Glomerular endothelial cell (primary cell): ENCODE data around the gene EPB41L2. TPM values are rescaled to one million over a fixed set of nuclear protein-coding genes. Genes with fewer than 3 reads are reported as not detected.

Experiments
- DNase-seq: peaks from one replicate; pipeline ENCODE4 v3.0.0-alpha.2; 2011; ENCODE audit warnings: low read depth, low spot score; ENCODE audit errors: extremely low read depth
- total RNA-seq: library from RNA; depleted of rRNA; stranded (reverse); fragments of >200 nt; gene quantifications from 2 replicates; pipeline ENCODE4 v1.2.3, GENCODE V29; 2015

EPB41L2 gene
- total RNA-seq, 1 donor from 2014 or later = 91.5 TPM

DNA sequence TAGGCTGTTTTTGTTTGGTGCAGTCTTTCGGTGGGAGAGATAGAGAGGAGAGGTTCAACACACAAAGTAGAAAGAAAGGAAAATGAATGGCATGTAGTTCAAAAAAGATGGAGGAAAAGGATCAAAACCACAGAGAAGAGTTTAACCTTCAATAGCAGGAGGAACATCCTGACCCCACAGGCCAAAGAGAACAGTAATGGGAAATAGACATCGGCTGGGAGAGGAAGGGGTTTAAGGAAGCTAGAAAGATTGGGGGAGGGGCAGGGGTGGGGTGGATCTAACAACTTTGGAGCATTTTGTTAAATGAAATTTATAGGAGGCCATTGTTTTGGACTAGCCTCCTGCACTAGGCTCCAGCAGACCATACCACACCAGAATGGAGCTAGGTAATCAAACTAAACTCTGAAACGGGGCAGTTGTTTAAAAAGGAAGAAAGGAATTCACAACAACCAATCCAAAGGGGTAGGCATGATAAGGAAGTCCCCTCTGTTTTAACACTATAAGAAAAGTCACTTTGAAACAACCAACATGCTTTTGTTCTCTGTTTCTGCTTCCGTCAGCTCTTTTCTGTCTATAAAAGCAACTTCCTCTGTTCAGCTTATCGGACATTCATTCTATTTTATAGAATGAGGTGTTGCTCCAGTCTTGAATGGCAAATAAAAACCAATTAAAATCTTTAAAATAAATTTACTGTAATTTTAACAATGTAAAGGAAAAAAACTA, 82.6 kb downstream of the EPB41L2 start:
- no peak for DNase-seq

DNA sequence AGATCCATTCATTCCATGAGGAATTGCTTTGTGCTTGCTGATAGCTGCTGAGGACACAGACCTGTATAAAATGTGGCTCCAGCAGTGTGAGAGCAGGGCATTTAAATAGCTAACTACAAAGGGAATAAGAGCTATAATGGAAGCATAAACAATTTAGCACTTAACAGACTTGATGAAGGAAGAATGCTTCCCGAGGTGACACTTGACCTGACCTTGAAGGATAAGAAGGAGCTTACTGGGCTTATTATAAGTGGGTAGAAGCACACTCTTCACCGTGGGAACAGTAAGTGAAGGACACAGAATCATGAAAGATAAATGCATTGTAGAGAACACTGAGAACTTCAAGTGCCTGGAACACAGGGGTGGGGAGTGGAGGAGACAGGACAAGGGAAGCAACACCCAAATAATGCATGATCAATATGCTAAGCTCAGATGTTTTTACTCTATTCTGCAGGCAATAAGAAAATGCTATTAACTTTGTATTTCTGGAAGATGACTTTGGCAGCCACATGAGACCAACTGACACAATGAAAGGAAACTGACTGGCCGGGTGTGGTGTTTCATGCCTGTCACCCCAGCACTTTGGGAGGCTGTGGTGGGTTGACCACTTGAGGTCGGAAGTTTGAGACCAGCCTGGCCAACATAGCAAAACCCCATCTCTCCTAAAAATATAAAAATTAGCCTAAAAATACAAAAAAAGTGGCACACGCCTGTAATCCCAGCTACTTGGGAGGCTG, 84.2 kb downstream of the EPB41L2 start:
- no peak for DNase-seq

DNA sequence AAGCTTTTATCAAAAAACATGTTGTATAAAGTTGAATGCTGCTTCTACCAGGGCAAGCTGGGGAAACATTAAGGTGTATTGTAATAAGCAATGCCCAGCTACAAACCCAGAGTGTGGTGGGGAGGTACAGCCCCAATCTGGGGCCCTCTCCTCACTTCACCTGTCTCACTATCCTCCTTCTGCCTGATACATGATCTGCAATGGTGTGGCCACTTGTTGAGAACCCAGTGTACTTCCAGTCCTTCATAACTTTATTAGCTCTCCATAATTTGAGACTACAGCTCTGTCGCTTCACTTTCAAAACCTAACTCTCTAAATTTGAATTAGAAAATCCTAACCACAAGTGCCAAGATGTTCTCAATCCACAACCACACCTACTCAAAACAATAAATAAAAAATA, 84.9 kb downstream of the EPB41L2 start:
- no peak for DNase-seq

DNA sequence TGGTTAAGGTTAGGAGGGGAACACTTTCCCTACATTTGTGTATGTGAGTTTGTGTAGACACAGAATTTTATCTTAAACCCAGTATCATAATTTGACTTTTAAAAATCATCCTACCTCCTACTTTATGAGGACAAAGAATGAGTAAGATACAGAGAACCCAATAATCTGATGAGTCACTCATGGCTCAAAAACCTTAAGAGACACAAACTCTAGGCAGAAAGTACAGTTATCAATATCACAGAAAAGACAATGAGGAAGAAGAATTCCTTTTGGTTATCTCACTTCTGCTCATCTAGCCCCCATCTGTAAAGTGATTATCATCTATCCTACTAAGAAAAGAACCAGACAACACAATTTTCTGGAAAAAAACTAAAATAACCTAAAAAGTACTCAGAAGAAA, 87.7 kb downstream of the EPB41L2 start:
- no peak for DNase-seq

DNA sequence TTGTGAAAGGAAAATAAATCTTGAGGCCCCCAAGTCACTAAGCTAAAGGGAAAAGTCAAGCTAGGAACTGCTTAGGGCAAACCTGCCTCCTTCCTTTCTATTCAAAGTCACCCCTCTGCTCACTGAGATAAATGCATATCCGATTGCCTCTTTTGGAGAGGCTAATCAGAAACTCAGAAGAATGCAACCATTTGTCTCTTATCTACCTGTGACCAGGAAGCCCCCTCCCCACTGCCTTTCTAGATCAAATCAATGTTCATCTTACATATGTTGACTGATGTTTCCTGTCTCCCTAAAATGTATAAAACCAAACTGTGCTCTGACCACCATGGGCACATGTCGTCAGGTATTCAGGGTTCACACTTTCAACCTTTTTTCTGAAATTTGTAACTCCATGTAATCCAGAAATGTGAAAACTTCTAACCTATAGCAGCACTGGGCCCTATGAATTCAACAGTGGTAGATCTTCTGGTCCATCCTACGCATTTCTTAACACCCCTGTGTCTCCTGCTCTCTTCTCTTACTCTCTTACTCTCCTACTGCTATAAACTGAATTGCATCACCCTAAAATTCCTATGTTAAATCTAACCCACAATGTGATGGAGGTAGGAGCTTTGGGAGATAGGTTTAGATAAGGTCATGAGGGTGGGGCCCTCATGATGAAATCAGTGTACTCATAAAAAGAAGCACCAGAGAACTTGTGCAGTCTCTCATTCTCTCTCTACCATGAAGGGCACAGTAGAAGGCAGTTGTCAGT, 89.3 kb downstream of the EPB41L2 start:
- DNase-seq = no peak

DNA sequence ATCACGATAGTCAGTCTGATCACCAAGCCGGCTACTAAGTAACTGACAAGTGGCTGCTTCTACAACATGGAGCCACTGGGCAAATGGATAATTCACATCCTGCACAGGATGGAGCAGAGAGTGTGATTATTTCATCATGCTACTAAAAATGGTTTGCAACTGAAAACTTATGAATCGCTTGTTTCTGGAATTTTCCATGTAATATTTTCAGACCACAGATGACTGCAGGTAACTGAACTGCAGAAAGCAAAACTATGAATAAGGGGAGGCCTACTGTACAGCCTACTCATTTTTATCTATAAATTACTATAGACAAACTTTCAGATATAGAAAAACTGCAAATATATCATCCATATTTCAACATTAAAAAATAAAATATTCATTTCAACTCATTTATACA, 91.5 kb downstream of the EPB41L2 start:
- DNase-seq = no peak

DNA sequence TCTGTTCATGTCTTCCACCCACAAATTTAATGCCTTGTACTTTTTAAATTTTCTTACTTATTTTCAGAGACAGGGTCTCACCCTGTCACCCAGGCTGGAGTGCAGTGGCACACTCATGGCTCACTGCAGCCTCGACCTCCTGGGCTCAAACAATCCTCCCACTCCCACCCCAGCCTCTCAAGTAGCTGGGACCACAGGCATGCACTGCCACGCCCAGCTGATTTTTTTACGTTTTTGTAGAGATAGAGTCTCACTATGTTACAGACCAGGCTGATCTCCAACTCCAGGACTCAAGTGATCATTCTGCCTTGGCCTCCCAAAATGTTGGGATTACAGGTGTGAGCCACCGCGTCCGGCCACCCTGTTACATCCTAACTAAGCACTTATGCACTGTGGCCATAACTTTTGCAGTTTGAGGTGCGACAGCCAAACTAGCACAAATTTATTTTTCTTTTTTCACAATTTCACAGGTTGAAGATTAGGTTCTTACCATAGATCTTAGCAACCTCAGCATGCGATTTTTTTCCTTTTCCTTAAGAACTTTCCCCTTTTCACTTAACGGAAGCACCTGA, 92.1 kb downstream of the EPB41L2 start:
- no peak for DNase-seq

DNA sequence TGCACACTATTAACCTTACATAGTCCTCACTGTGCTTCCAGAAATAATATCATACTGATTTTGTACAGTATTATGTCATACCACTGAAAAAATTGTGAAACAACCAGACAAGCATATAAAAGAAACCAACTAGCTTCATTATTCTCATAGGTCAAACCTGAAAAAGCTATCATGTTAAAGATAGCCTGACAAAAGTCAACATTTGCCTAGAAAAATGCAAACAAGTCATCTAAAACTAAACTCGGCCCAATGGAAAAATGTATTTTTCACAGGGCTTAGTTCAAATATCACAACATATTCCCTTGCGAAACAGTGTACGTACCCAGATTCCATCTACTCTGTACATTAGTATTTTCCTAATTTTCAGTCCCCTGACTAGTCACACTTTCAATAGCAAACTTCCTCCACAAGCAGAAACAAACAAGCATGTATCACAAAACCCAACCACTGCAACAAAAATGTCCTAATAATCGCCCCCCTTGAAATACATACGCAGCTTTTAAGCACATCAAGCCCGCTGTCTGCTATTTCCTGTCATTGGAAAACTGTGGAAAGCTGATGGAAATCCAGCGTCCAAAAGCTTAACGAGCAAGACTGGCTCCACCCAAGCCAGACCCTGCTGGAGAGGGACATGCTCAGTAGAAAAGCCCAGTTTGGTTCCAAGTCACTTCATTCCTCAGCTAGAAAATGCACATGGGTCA, 93.1 kb downstream of the EPB41L2 start:
- no peak for DNase-seq

DNA sequence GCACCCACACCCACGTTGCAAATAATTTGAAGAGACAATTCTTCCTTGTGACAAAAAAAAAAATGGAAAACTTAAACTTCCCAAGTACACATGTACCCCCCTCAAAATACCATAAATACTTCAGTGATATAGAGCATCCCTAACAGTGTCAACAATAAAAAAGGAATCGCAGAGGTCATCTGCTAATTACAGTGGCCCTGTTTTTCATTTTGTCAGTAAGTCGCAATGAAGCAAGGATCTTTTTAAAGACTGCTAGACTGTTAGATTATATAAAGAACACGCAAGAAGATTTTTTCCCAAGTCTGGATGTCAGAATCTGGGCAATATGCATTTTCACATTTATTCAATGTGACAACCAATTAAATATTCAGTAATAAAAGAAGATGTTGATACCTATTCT, 93.9 kb downstream of the EPB41L2 start:
- DNase-seq = no peak

DNA sequence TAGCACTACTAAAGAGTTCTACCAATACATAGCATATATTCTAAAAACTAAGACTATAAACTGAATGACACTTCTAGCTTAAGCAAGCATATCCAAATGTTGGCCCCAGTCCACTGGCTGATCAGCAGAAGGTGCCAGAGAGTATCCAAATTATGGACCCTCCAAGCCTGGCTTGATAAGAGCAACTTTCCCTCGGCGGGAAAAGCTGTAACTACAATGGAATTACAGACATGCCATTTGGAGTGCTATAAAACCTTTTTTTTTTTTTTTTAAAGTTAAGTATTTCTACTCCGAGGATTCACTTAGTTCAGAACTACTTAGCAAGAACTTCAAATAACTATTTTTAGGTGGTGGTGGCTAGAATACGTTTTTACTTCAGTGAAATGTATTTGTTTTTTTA, 94.6 kb downstream of the EPB41L2 start:
- no peak for DNase-seq

DNA sequence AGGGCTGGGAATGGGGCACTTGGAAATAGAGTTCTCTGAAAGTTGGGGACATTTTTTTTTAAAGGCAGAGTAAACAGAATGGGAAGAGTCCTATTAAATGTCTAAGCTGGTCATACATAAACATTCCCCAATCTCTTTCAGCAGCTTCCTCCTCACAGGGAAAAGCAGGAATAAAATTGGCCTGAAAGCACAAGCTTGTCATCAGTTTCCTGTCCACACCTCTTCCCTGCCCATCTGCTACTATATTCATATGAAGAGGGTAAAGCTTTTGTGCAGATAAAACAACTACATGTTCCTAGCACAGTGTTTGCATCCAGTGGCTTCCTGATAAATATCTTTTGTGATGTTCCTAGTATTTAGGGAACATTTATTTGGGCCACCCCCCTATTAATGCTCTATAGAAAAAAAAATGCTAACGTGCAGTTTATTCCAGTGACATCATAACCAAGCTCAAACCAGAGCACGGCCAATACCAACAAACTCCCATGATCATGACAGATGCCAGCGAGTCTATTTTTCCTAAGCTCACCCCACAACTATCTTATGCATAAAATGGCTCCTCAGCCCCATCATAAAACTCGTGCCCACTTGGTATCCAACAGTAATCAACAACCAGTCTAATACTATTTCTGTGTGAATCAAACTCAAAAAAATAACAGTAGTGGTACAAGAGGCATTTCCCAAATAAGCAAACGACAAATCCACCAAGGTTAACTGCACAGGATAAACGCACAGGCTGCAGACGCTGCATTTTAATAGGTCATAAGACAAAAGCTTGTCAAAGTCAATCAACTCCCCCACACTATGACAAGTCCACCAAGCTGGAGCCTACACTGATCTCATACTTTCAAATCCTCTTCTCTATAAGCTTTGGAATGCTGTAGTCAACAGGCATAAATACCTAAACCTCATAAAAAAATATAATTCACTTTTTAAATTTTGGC, 95.3 kb downstream of the EPB41L2 start:
- DNase-seq = no peak

DNA sequence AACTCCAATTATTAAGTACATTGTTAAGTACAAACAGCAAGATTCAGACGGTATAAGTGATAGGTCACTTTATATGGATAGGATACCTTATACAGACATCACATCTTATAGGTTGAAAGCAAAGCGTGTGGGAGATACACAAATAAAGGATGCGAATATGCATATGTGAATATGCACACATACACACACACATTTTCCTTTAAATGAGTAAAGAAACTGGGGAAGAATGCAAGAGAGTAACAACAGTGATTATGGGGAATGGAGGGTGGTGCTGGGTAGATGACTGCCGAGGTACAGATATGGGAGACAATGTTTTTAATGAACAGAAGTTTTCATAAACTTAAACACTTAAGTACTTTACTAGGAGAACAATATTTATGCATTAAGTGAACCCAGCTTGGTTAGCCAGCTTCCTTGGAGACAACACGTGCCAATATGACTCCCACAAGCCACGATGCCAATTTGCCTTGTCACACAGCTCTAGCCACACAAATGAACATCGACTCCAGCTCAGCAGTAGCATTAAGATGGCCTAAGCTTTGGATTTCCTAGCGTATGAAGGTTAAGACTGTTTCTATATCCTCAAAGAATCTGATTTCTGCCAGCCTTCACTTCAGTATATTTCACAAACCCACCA, 96.6 kb downstream of the EPB41L2 start:
- DNase-seq = no peak

DNA sequence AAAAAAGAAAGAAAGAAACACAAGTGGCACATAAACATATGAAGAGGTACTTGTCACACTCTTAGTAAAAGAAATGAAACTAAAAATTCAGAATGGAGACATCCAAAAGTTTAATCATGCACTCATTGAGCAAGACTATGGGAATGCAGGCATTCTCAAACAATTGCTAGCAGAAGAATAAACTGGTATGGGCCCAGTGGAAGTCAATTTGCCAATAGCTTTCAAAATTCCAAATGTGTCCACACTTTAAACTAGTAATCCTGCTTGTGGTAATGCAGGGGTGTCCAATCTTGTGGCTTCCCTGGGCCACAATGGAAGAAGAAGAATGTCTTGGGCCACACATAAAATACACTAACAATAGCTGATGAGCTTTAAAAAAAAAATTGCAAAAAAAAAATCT, 97.4 kb downstream of the EPB41L2 start:
- DNase-seq = no peak

DNA sequence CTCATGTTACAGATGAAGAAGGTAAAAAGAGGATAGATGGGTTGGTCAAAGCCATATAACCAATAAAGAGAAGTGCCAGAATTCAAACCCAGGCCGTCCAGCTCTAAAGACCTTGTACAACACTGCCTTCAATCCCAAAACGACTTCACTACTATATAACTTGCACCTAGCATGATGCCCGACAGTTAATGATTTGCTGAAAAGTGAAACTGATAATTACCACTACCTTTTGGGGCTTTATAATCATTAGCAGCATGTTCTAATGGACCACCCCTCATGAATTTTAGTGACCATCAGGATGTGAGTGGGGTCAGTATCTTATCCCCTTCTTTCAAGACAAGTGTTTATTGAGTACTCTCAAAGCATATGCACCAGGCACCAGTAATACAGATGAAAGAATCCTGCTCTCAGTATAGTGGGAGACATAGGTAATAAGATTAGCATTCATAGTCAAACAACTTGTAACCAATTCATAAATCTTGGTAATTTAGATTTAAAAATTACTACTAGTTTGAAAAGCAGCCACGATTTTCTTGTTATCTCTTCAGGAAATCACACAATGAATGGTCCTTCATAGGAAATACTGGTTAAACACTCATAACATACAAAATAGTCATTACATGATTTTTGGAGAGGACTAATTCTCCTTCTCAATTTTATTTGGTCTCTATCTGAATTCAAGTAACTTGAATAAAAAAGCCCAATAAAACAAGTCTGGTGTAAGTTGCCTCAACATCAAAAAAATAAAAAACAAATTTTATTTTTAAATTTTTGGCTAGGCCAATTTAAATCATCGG, 98.0 kb downstream of the EPB41L2 start:
- DNase-seq = no peak

DNA sequence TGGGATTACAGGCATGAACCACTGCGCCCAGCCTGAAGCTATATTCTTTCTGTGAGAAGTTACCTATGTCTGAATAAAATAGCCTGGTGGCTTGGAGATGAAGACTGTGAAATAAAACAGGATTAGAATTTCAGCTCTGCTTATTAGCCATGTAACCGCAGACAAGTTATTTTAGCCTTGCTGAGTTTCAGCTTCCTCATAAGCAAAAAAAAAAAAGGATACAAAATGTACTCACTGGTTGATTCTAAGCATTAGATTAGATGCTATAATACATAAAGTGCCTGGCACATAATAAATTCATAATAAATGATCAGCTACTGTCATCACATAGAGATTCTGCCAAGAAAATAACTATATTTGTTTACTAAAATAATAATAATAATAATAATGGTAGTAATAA, 98.8 kb downstream of the EPB41L2 start:
- no peak for DNase-seq

DNA sequence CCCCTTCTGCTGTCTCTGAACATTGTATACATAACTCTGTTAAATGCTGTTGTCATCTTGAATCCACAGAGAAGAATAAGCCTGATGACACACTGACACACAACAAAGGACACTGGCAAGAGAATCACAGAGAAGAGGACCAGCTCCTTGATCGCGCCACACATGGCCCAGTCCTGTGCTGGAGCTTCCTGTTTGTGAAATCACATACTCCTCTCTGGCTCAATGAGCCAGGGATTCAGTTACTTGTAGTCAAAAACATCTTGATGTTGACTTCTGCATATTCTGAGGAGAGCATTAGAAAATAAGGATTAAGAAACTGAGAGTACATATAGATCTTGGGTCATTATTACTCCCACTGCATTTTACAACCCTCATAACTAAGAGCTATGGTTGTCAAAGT, 100.1 kb downstream of the EPB41L2 start:
- no peak for DNase-seq

DNA sequence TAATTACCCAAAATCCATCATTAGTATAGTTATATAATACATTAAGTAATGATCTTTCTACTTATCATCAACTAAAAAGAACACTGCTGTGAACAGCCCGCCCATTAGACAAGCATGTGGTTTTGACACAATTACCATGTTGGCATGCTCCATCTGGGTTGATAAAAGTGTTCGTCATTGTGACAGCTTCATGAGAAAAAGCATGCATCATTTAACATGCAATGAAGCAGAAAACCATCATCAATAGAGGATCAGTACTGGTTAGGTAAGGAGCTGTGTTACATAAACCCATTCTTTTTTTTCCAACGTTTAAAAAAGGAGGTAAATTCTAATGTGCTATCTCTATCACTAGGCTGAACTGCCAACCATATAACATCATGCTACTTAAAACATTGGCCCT, 101.9 kb downstream of the EPB41L2 start:
- DNase-seq = no peak

DNA sequence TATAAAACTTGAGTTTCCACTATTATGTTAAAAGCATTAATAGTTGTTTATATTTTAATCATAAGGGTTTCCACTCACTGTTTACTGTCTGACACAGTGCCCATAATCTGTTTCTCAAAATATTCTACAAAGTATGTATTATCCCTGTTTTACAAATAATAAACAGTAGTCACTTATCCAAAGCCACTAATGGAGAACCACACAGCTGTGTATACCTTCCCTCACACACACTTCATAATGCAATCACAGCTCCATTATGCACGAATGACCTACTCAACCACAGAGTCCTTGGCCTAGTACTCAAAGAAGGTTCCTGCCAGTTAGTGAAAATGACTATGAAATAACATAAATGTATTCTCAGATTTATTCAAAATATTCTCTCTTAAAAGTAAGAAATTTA, 103.1 kb downstream of the EPB41L2 start:
- DNase-seq = no peak
